Fibroblast of skin of right biceps (primary cell): Measurements from ENCODE around the gene ABCB1.

Source experiments
- DNase-seq: peaks from one replicate; pipeline ENCODE4 v3.0.0-alpha.2; 2013

The ABCB1 gene

DNA sequence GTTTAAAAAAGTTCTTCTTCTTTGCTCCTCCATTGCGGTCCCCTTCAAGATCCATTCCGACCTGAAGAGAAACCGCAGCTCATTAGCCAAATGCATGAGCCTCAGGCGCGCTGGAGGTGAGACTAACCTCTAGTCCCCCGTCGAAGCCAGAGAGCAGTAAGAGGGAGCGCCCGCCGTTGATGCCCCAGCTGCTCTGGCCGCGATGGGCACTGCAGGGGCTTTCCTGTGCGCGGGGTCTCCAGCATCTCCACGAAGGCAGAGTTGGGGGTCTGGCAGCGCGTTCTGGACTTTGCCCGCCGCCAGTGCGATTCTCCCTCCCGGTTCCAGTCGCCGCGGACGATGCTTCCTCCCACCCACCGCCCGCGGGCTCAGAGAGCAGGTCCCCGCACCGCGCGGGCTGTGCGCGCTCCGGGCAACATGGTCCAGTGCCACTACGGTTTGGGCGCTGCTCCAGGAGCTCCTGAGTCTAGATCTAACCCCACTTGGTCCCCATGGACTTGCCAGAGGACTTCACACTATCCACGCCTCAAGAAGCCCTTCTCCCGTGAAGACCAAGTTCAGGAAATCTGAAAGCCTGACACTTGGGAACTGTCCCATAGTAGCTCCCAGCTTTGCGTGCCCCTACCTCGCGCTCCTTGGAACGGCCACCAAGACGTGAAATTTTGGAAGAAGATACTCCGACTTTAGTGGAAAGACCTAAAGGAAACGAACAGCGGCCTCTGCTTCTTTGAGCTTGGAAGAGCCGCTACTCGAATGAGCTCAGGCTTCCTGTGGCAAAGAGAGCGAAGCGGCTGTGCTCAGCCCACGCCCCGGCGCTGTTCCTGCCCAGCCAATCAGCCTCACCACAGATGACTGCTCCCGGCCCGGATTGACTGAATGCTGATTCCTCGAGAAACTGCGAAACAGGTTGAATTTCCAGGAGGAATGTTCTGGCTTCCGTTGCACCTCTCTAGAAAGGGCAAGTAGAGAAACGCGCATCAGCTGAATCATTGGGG lies at the start of gene ABCB1:
ABCB1 (minus strand) TSS at position 755 of the 995 bp plus-strand sequence; CDS start at position 55, 700 bp downstream.
- peak; percentile 38 for DNase-seq

DNA sequence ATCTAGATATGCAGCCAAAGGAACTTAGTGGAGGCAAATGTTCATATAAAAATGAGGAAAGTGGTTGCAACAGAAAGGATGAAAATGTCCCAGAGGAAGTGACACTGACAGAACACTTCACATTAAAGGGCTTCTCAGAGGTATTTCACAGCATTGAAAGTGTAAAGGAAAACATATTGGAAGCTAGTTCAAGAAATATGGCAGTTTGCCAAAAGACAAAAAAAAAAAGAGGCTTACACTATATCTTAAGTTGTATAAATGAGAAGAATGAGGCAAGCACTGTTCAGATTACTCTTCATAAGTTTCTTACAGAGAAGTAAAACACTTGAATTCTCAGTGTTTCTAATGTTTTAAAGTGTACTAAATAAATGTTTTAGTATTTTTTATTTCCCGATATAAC lies 47.6 kb upstream of the ABCB1 start:
- DNase-seq, result no peak

GRCh38 chr7:87645446-87645845 lies 44.8 kb upstream of the ABCB1 start:
- no peak for DNase-seq

DNA sequence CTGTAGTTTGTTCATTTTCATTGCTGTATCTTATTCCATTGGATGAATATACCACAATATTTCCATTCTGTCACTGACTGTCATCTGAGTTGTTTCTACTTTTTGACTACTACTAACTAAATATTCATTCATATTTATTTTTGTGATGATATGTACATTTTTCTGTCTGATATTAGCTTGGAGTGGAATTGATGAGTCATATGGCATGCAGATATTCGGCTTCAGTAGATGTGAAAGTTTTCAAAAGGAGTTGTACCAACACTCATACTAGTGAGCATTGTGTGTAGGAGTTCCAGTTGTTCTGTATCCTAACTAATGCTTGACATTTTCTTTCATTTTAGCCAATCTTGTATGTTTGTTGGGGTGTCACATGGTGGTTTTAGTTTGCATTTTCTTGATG lies 35.2 kb upstream of the ABCB1 start:
- no peak for DNase-seq

DNA sequence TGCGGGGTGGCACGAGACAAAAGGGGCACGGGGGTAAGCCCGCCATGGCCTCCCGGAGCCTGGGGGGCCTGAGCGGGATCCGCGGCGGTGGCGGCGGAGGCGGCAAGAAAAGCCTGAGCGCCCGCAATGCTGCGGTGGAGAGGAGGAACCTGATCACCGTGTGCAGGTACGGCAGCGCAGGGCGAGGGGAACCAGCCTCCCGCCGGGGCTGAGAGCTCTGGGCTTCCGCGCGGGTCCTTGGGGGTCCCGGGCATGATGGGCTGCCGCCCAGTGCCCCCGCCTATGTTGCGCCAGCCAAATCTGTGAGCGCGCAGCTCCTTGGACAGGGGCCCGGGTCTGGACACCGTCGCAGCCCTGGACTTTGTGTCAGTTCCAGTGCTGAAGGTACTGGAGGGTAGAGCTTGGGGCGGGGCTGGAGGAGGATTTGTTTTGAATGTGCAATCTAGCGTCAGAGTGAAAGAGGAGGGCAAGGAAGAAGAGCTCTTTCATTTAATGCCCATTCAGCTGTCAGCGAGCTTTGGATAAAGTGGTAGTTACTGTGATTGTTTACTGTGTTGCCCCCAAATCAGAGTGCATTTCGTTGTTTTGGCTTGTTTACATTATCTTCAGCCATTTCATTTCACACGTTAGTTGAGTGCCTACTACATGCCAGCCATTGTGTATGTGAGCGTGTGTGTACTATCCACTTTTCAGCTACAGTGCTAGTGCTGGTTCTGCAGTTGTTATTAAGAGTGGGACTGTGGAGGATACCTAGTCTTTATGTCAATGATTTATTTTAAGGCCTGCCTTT lies 28.3 kb upstream of the ABCB1 start:
- DNase-seq, result no peak

DNA sequence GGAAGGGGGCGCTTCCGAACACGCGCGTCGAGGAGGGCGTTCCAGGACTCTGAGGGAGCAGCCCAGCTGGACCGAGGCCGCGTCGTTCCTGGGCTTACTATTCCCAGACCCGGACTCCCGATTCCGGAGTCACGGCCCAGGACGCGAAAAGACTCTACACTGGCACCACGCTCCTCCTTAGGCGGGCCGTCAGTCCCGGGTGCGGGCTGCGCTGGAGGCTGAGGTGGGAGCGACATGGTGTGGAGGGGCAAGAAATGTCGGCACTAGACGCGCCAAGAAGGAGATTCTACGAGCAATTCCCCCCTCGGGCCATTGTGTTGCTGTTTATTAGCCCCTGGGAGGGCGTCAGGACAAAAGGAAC lies 26.9 kb upstream of the ABCB1 start:
- no peak for DNase-seq

GRCh38 chr7:87625101-87625500 lies 24.4 kb upstream of the ABCB1 start:
- DNase-seq, result no peak

DNA sequence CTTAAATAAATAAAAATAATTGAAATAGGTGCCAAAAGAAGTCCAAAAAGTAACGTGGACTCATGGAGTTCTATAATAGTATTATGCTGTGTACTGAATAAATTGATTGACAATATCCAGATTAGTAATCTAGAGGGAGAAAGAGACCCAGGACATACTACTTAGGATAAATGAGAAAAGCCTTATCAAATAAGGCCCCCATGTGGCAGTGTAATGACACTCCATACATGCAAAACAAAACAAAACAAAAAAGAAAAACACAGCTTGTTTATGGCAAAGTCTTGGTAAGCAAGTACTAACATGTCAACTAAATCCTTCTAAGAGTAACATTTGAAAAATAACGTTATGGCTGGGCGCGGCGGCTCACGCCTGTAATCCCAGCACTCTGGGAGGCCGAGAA lies 23.9 kb upstream of the ABCB1 start:
- DNase-seq, result no peak

- DNase-seq, result no peak
Observed at GRCh38 chr7:87615197-87615596, 14.5 kb upstream of the ABCB1 start.

DNA sequence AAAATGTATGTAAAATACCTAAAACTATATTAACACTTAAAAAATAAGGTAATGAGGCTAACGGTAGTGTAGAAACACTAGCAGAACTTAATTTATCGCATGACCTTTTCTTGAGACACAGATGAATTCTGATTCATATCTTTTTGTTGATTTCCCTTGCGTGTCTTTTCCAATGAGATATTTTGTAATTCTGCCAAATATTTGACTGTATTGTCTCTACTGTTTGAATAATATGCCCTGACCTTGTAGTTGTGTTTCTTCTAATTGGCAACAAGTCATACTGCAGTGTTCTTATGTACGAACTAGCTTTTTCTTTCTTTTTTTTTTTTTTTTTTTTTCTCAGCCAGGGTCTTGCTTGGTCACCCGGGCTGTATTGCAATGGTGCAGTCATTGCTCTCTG lies 9.2 kb upstream of the ABCB1 start:
- DNase-seq, result no peak

- DNase-seq, result no peak
Observed at GRCh38 chr7:87608431-87608830, 7.7 kb upstream of the ABCB1 start.

GRCh38 chr7:87604264-87604663 lies 3.6 kb upstream of the ABCB1 start:
- no peak for DNase-seq

- DNase-seq, result no peak
Observed at GRCh38 chr7:87599336-87599735, 1.3 kb downstream of the ABCB1 start.

DNA sequence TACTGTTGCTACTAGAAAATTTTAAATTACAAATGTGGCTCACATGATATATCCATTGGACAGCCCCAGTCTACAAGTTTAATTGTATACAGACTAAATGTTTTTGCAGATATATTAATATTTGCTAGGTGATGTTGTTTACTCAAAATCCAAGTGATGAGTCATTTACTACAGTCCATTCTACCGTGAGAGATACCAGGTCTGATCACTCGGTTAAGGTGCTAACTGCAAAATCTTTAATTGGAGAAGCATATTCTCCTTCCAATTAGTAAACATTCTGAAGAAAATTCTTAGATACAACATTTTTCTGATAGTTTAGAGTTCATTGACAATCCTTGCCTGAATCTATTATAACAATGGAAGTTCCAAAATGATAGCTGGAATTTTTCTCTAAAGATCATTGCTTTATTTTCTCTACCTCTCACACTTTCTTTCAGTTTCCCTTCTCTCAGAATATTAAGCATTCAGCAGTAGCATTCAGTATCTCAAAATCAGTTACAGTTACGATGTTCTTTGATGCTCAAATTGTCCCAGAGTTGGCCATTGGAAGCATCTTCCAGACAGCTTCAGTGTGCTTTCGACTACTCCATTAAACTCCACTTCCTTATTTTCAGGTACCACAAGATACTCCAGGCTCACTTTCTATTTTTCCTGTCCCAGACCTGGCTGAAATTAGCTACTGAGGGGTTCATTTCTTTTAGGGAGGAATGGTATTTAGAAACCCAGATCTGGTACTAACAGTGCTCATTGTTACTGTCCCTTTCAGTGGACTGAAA lies 2.3 kb downstream of the ABCB1 start:
- no peak for DNase-seq

- no peak for DNase-seq
Observed at GRCh38 chr7:87596696-87597095, 4.0 kb downstream of the ABCB1 start.

GRCh38 chr7:87596136-87596535 lies 4.5 kb downstream of the ABCB1 start:
- no peak for DNase-seq

- DNase-seq, result no peak
Observed at GRCh38 chr7:87592300-87592699, 8.4 kb downstream of the ABCB1 start.

DNA sequence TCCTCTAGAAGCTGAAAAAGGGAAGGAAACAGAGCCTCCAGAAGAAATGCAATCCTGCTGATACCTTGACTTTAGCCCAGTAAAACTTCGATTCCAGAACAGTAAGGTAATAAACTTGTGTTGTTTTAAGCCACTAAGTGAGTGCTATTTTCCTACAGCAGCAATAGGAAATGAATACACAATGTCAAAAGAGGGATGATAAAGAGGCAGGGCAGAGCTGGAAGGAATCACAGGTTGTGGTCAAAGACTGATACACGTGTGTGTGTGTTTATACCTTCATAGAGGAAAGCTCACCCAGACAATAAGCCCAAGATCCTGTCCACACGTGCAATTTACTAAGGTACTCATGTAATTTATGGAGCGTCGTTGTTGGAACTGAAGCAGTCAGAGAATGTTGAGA lies 9.5 kb downstream of the ABCB1 start:
- DNase-seq, result no peak

- DNase-seq, result no peak
Observed at GRCh38 chr7:87590578-87590977, 10.1 kb downstream of the ABCB1 start.

DNA sequence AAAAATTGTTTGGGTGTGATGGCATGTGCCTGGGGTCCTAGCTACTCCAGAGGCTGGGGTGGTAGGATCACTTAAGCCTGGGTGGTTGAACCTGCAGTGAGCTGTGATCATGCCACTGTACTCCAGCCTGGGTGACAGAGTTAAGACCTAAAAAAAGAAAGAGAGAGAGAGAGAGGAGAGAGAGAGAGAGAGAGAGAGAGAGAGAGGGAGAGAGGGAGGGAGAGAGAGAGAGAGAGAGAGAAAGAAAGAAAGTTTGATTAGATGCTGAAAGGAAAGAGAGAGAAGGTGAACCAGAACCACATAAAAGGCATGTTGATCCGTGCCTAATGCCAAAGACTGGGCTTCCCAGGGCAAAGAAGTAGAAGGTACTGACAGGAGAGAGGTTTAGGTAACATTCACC lies 11.1 kb downstream of the ABCB1 start:
- DNase-seq, result no peak

DNA sequence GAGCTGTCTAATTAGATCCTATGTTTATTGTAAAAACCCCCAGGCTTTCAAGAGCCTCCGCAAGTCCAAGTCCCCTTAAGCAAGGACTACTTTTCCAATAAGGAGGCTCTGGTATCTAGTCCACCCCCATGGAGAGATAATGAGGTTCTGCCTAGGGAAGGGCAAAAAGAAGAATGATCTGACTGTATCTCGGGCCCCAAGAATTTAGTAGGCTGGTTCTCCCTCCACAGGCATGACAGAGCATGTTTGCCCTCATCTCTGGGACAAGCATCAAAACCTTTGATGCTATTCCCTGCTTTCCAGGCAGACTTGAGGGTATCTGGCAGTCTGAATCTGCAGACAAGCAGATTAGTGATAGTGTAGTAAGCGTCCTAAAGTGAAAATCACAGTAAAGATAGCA lies 19.0 kb downstream of the ABCB1 start:
- no peak for DNase-seq

GRCh38 chr7:87580636-87581035 lies 20.0 kb downstream of the ABCB1 start:
- no peak for DNase-seq

GRCh38 chr7:87575521-87575920 lies 25.2 kb downstream of the ABCB1 start:
- DNase-seq, result peak; percentile 18
